SK-N-SH (cell line): ENCODE results near the gene CELSR2. TPM values are rescaled to one million over a fixed set of nuclear protein-coding genes. Genes with fewer than 3 reads are reported as not detected.
A peak's percentile ranks its signal among the peaks of the same experiment; 100 is the strongest.

Experiments used
- CTCF ChIA-PET: fragments of 300-600, 350-600 bp; formaldehyde crosslinking; extraction: SDS; loops from one replicate; lab custom pipeline; 2021; lab: Yijun Ruan, JAX
- POLR2A ChIA-PET: fragments of 350-600 bp; sonication (Branson Sonifier 250); formaldehyde crosslinking; extraction: SDS; loops from one replicate; lab custom pipeline; 2020; ENCODE audit warnings: antibody characterized with exemption, inconsistent platforms; lab: Yijun Ruan, JAX
- DNase-seq: peaks from one replicate; pipeline ENCODE4 v3.0.0; 2012
- H2AFZ ChIP-seq: fragments of 200-600 bp; sonication (generic); 2 replicates; pipeline ENCODE4 v1.8.1; 2016; ENCODE audit warnings: antibody characterized with exemption, mild to moderate bottlenecking, low read depth
- H3F3A ChIP-seq: fragments of 200-600 bp; sonication (generic); replicated peaks from 2 replicates; pipeline ENCODE3; 2016; ENCODE audit warnings: antibody characterized with exemption, mild to moderate bottlenecking; ENCODE audit not compliant: insufficient read depth
- H3K27ac ChIP-seq, 2 experiments: fragments of 200-500 bp in 1 of 2; fragments of 200-600 bp in 1 of 2; sonication (Bioruptor generic) in 1 of 2; sonication (generic), shearing (Covaris generic) in 1 of 2; 2 replicates each; pipeline versions ENCODE4 v1.5.1 to v1.6.1; 2014 to 2016; ENCODE audit warnings: low read depth in 2 of 2, inconsistent platforms in 1 of 2, low read length in 1 of 2, mild to moderate bottlenecking in 1 of 2, mixed read lengths in 1 of 2
- H3K27me3 ChIP-seq: fragments of 200-600 bp; sonication (generic), shearing (Covaris generic); 2 replicates; pipeline ENCODE4 v1.6.1; 2016; ENCODE audit warnings: mixed run types; ENCODE audit not compliant: insufficient read depth
- H3K36me3 ChIP-seq, 2 experiments: fragments of 200-500 bp in 1 of 2; fragments of 200-600 bp in 1 of 2; sonication (Bioruptor generic) in 1 of 2; sonication (generic) in 1 of 2; replicated peaks in 1 of 2; 2 replicates each; pipeline versions ENCODE3 to v1.5.1; 2014 to 2016; ENCODE audit warnings: low read length in 1 of 2, mild to moderate bottlenecking in 1 of 2; ENCODE audit not compliant: insufficient read depth in 2 of 2, control insufficient read depth in 1 of 2
- H3K4me1 ChIP-seq, 2 experiments: fragments of 200-500 bp in 1 of 2; fragments of 200-600 bp in 1 of 2; sonication (Bioruptor generic) in 1 of 2; sonication (generic), shearing (Covaris generic) in 1 of 2; 2 replicates each; pipeline versions ENCODE4 v1.5.1 to v1.6.1; 2014 to 2016; ENCODE audit warnings: low read depth in 1 of 2, low read length in 1 of 2, mixed run types in 1 of 2; ENCODE audit not compliant: insufficient read depth in 2 of 2, control insufficient read depth in 1 of 2
- H3K4me2 ChIP-seq: fragments of 200-600 bp; sonication (generic), shearing (Covaris generic); 2 replicates; pipeline ENCODE4 v1.6.1; 2017; ENCODE audit warnings: mixed run types
- H3K4me3 ChIP-seq, 2 experiments: fragments of 200-500 bp in 1 of 2; fragments of 200-600 bp in 1 of 2; sonication (Bioruptor generic) in 1 of 2; sonication (generic), shearing (Covaris generic) in 1 of 2; 2 replicates each; pipeline versions ENCODE4 v1.5.1 to v1.8.1; 2014 to 2016; ENCODE audit warnings: low read depth in 2 of 2, inconsistent platforms in 1 of 2, low read length in 1 of 2, mild to moderate bottlenecking in 1 of 2, mixed read lengths in 1 of 2, moderate library complexity in 1 of 2
- H3K79me2 ChIP-seq: fragments of 200-600 bp; sonication (generic); 2 replicates; pipeline ENCODE4 v1.8.1; 2017; ENCODE audit warnings: mild to moderate bottlenecking; ENCODE audit not compliant: insufficient read depth
- H3K9ac ChIP-seq: fragments of 200-600 bp; sonication (generic); 2 replicates; pipeline ENCODE4 v1.6.1; 2017; ENCODE audit warnings: mixed run types
- H3K9me2 ChIP-seq: fragments of 200-600 bp; sonication (generic); 2 replicates; pipeline ENCODE4 v1.6.1; 2017; ENCODE audit warnings: mixed run types
- H3K9me3 ChIP-seq: fragments of 200-600 bp; sonication (generic); 2 replicates; pipeline ENCODE4 v1.6.1; 2017; ENCODE audit warnings: mixed run types, mild to moderate bottlenecking, moderate library complexity
- H4K20me1 ChIP-seq: fragments of 200-600 bp; sonication (generic); 2 replicates; pipeline ENCODE4 v1.6.1; 2017; ENCODE audit warnings: mild to moderate bottlenecking, mixed run types; ENCODE audit not compliant: insufficient read depth
- CHD2 ChIP-seq: fragments of 150-350 bp; IDR thresholded peaks from 2 replicates; pipeline ENCODE4 v1.6.1; 2018; ENCODE audit warnings: low read length; ENCODE audit not compliant: partially characterized antibody
- ELF1 ChIP-seq: IDR thresholded peaks from 2 replicates; pipeline ENCODE4 v1.4.0; 2012
- EP300 ChIP-seq, 2 experiments: IDR thresholded peaks; 2 replicates each; pipeline versions ENCODE4 v1.4.0 to v1.6.1; 2012; ENCODE audit warnings: borderline replicate concordance in 1 of 2, low read depth in 1 of 2, low read length in 1 of 2
- EZH2phosphoT487 ChIP-seq: fragments of 200-600 bp; sonication (generic); IDR thresholded peaks from 2 replicates; pipeline ENCODE4 v1.6.1; 2017; ENCODE audit warnings: low read depth, mixed run types, mild to moderate bottlenecking, antibody characterized with exemption, moderate library complexity, borderline replicate concordance
- FOSL2 ChIP-seq: IDR thresholded peaks from 2 replicates; pipeline ENCODE4 v1.4.0; 2012; ENCODE audit warnings: low read depth, mild to moderate bottlenecking, moderate library complexity, borderline replicate concordance
- GABPA ChIP-seq: IDR thresholded peaks from 2 replicates; pipeline ENCODE4 v1.4.0; 2012; ENCODE audit warnings: low read depth, mild to moderate bottlenecking
- GATA2 ChIP-seq: sonication (generic); formaldehyde crosslinking; IDR thresholded peaks from 2 replicates; pipeline ENCODE4 v1.5.0; 2020; ENCODE audit warnings: mild to moderate bottlenecking, missing genetic modification reagents
- MXI1 ChIP-seq: IDR thresholded peaks from 2 replicates; pipeline ENCODE4 v1.6.1; 2012; ENCODE audit warnings: mild to moderate bottlenecking, low read depth, low read length, improper control_type of control experiment
- NFIC ChIP-seq: IDR thresholded peaks from 2 replicates; pipeline ENCODE4 v1.4.0; 2012; ENCODE audit warnings: borderline replicate concordance
- PBX3 ChIP-seq: IDR thresholded peaks from 2 replicates; pipeline ENCODE4; 2012
- POLR2AphosphoS5 ChIP-seq: IDR thresholded peaks from 2 replicates; pipeline ENCODE4 v1.6.1; 2012; ENCODE audit warnings: low read depth, low read length
- RCOR1 ChIP-seq: fragments of 150-350 bp; IDR thresholded peaks from 2 replicates; pipeline ENCODE4 v1.6.1; 2017; ENCODE audit warnings: antibody characterized with exemption, low read length
- REST ChIP-seq: IDR thresholded peaks from 2 replicates; pipeline ENCODE4 v1.6.1; 2012; ENCODE audit warnings: mild to moderate bottlenecking, low read depth, low read length, moderate library complexity
- SIN3A ChIP-seq: IDR thresholded peaks from 2 replicates; pipeline ENCODE4 v1.6.1; 2012; ENCODE audit warnings: low read depth, mild to moderate bottlenecking, low read length, moderate library complexity, borderline replicate concordance
- TAF1 ChIP-seq: IDR thresholded peaks from 2 replicates; pipeline ENCODE4 v1.6.1; 2012; ENCODE audit warnings: low read depth, mild to moderate bottlenecking, low read length, moderate library complexity, borderline replicate concordance
- TCF12 ChIP-seq: IDR thresholded peaks from 2 replicates; pipeline ENCODE4 v1.4.0; 2012
- YY1 ChIP-seq: IDR thresholded peaks from 2 replicates; pipeline ENCODE4 v1.4.0; 2012; ENCODE audit warnings: low read depth, mild to moderate bottlenecking
- ZBTB33 ChIP-seq: IDR thresholded peaks from 2 replicates; pipeline ENCODE4 v1.4.0; 2012; ENCODE audit warnings: low read depth, borderline replicate concordance
- WGBS: methylation state at CpG from one replicate; pipeline ENCODE4 v1.1.6; 2017; ENCODE audit warnings: low lambda C conversion rate; 5-methylcytosine and 5-hydroxymethylcytosine counted together
- polyA plus RNA-seq, 3 experiments: library from polyadenylated mRNA; depleted of rRNA; stranded (reverse); fragments of >200 nt; gene quantifications; 2 replicates each; pipeline ENCODE4 v1.2.3, GENCODE V29; 2012
- TF ChIP-seq, protein P1 (sequence below): fragments of 200-600 bp; sonication (generic); IDR thresholded peaks from 2 replicates; pipeline ENCODE4 v1.6.1; 2017; ENCODE audit warnings: antibody characterized with exemption, mild to moderate bottlenecking, moderate library complexity
- TF ChIP-seq, protein P2 (sequence below): fragments of 150-350 bp; IDR thresholded peaks from 2 replicates; pipeline ENCODE4 v1.6.1; 2016; ENCODE audit warnings: mild to moderate bottlenecking, low read depth, low read length
- TF ChIP-seq, protein P3 (sequence below): IDR thresholded peaks from 2 replicates; pipeline ENCODE4 v1.4.0; 2012; ENCODE audit warnings: low read depth

CELSR2 gene
- polyA plus RNA-seq, 1 of the 3 experiments (the other 2 are of a cell fraction): 3.5 TPM

DNA sequence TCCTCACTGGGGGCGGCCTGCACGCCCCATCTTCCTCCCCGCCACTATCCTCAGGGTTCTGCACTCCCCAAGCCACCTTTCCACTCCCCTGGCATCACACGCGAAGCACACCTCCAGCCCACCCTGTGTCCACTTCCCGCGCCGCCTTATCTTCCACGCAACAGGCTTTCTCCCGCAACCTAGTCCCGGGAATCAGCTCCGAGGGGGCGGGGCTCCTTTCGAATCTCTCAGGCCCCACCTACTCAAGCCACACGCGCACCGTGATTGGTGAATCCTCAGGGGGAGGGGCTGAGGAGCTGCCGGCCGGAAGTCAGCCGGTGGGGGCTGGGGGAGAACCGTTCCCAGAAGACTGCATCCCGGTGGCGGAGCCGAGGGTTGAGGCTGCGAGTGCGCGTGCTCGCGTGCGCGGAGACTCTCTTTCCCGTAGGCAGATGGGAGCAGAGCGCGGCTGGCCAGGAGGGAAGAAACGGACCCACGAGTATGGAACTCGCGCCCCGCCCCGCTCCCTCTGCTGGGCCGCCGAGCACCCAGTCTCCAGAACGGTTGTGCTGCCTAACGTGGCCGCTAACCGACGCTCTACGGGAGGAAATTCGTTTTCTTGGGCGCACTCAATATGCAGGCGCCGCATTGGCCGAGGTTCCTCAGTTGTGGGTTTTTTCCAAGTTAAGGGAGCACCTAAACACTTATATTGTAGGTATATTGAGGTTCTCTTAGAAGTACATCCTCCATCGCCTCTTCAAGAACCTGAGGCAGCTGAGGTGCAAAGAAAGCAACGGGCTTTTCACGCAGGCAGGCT is 33.8 kb downstream of the CELSR2 start, which contains the start of gene PSRC1:
PSRC1 (minus strand) TSS at position 194 of the 796 bp plus-strand sequence.
- Histone ChIP-seq H3F3A (peaks cover 10% of the 10 kb centered on the region), H3K9me3 (no peaks in the 10 kb centered on the region), H4K20me1 (no peaks in the 10 kb centered on the region), H3K36me3 (no peaks in the 10 kb centered on the region), H3K9ac (peak within 1 kb of the TSS; percentile 68), H3K27me3 (no peaks in the 10 kb centered on the region), H3K9me2 (no peaks in the 10 kb centered on the region), H3K4me2 (peak within 1 kb of the TSS; percentile 82), H3K4me1 (peaks cover 0 to 18% of the 10 kb centered on the region in 2 experiments; a peak in 1 of 4 replicates), H3K79me2 (peaks cover 26% of the 10 kb centered on the region; the same call in 1 of the 2 replicates), H3K4me3 (peak within 1 kb of the TSS; percentile 69 to 84), H3K27ac (peak within 1 kb of the TSS; percentile 73 to 96), H2AFZ (peak within 1 kb of the TSS; percentile 86)
- 14% methylated on average over 15 of the region's 56 CpGs for WGBS
- CTCF ChIA-PET: interaction anchor here (1.1 to 8.7 kb wide), 7 partner anchors 19 to 249 kb away, joined by 3 to 252 read pairs (median 6); partner anchors contain the start of genes CELSR2 and SORT1
- peak; percentile 99 for DNase-seq
- POLR2A ChIA-PET: interaction anchor here (0.6 to 1.5 kb wide), 9 partner anchors 30 to 265 kb away, joined by 3 to 9 read pairs (median 5); partner anchors contain the start of genes CELSR2, GNAI3 and SORT1
- TF ChIP-seq, protein P1, sequence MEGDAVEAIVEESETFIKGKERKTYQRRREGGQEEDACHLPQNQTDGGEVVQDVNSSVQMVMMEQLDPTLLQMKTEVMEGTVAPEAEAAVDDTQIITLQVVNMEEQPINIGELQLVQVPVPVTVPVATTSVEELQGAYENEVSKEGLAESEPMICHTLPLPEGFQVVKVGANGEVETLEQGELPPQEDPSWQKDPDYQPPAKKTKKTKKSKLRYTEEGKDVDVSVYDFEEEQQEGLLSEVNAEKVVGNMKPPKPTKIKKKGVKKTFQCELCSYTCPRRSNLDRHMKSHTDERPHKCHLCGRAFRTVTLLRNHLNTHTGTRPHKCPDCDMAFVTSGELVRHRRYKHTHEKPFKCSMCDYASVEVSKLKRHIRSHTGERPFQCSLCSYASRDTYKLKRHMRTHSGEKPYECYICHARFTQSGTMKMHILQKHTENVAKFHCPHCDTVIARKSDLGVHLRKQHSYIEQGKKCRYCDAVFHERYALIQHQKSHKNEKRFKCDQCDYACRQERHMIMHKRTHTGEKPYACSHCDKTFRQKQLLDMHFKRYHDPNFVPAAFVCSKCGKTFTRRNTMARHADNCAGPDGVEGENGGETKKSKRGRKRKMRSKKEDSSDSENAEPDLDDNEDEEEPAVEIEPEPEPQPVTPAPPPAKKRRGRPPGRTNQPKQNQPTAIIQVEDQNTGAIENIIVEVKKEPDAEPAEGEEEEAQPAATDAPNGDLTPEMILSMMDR: peak; percentile 46
- TF ChIP-seq TAF1: peak; percentile 80; the same call in 1 of the 2 replicates
- TF ChIP-seq, protein P2, sequence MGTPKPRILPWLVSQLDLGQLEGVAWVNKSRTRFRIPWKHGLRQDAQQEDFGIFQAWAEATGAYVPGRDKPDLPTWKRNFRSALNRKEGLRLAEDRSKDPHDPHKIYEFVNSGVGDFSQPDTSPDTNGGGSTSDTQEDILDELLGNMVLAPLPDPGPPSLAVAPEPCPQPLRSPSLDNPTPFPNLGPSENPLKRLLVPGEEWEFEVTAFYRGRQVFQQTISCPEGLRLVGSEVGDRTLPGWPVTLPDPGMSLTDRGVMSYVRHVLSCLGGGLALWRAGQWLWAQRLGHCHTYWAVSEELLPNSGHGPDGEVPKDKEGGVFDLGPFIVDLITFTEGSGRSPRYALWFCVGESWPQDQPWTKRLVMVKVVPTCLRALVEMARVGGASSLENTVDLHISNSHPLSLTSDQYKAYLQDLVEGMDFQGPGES: no peak
- TF ChIP-seq ZBTB33: no peak
- TF ChIP-seq GABPA: peak; percentile 70
- TF ChIP-seq NFIC: no peak
- TF ChIP-seq TCF12: no peak; the same call in 1 of the 2 replicates
- TF ChIP-seq FOSL2: no peak
- TF ChIP-seq CHD2: peak; percentile 73
- TF ChIP-seq GATA2: no peak
- no peak for TF ChIP-seq RCOR1
- TF ChIP-seq YY1: 0 out of 2 replicates have a peak, but pooled peaks have one; percentile 40
- TF ChIP-seq, protein P3, sequence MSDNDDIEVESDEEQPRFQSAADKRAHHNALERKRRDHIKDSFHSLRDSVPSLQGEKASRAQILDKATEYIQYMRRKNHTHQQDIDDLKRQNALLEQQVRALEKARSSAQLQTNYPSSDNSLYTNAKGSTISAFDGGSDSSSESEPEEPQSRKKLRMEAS: peak; percentile 90
- TF ChIP-seq ELF1: peak; percentile 72; the same call in 1 of the 2 replicates
- TF ChIP-seq MXI1: 0 out of 2 replicates have a peak, but pooled peaks have one; percentile 57
- TF ChIP-seq POLR2AphosphoS5: peak; percentile 90
- TF ChIP-seq SIN3A: peak; percentile 4; the same call in 1 of the 2 replicates
- 0 out of 2 replicates have a peak, but pooled peaks have one; percentile 28 for TF ChIP-seq REST
- no peak for TF ChIP-seq EZH2phosphoT487
- TF ChIP-seq PBX3: no peak
- no peak; a peak in 1 of 4 replicates for TF ChIP-seq EP300 (IDR thresholded peaks at IDR 0.05; ENCODE audit: borderline replicate concordance in 1 of 2, low read depth in 1 of 2, low read length in 1 of 2)
